Muscle of leg (tissue), 11 donors: ENCODE results near the gene PLXNB2. TPM values are rescaled to one million over a fixed set of nuclear protein-coding genes. Genes with fewer than 3 reads are reported as not detected.

Experiments used
- DNase-seq: peaks from one replicate; pipeline ENCODE4 v3.0.0; 2013
- H3K27ac ChIP-seq: one replicate; pipeline ENCODE4 v1.5.1; 2013; ENCODE audit warnings: mild to moderate bottlenecking, low read length, control low read depth
- H3K27me3 ChIP-seq: one replicate; pipeline ENCODE4 v1.6.1; 2013; ENCODE audit warnings: low read length; ENCODE audit not compliant: control insufficient read depth, insufficient read depth
- H3K36me3 ChIP-seq: one replicate; pipeline ENCODE4 v1.6.1; 2013; ENCODE audit warnings: low read length; ENCODE audit not compliant: control insufficient read depth, insufficient read depth
- H3K4me1 ChIP-seq: one replicate; pipeline ENCODE4 v1.6.1; 2013; ENCODE audit warnings: low read length; ENCODE audit not compliant: control insufficient read depth, insufficient read depth
- H3K4me3 ChIP-seq: one replicate; pipeline ENCODE4 v1.5.1; 2013; ENCODE audit warnings: low read length, control low read depth
- H3K9me3 ChIP-seq: replicated peaks from 2 replicates; pipeline ENCODE4 v1.6.1; 2013; ENCODE audit warnings: low read depth, low read length; ENCODE audit not compliant: control insufficient read depth
- WGBS: methylation state at CpG from one replicate; pipeline ENCODE4 v1.1.5; 2013; ENCODE audit warnings: missing lambda C conversion rate; ENCODE audit not compliant: insufficient coverage; 5-methylcytosine and 5-hydroxymethylcytosine counted together
- polyA plus RNA-seq, 8 donors: library from polyadenylated mRNA; unstranded; fragments of 120-200 nt; gene quantifications; one replicate each; pipeline versions ENCODE4 v1.2.1 to v1.2.3, GENCODE V29; 2013; ENCODE audit warnings: inconsistent platforms in 1 of 8, low replicate concordance in 1 of 8; ENCODE audit not compliant: insufficient read length in 8 of 8, insufficient read depth in 1 of 8
- total RNA-seq: library from RNA; stranded (reverse); fragments of 120-200 nt; gene quantifications from one replicate; pipeline ENCODE4 v1.2.4, GENCODE V29; 2013

The PLXNB2 gene
- total and polyA plus RNA-seq, 9 donors = 36.9 to 110 (median 93.3) TPM

GRCh38 chr22:50243685-50244419, 63.6 kb downstream of the PLXNB2 start:
- Histone ChIP-seq H3K9me3 (no peaks in the 10 kb centered on the region), H3K27ac (peak overlapping the region; percentile 93), H3K27me3 (no peaks in the 10 kb centered on the region), H3K4me1 (peaks cover 37% of the 10 kb centered on the region), H3K36me3 (peaks cover 41% of the 10 kb centered on the region), H3K4me3 (peak overlapping the region; percentile 99)
- 36% methylated on average over 18 of the region's 27 CpGs for WGBS
- DNase-seq = no peak

GRCh38 chr22:50242406-50242949, 65.0 kb downstream of the PLXNB2 start:
- Histone ChIP-seq H3K36me3 (peaks cover 38% of the 10 kb centered on the region), H3K27ac (no peak overlapping the region), H3K4me1 (peaks cover 37% of the 10 kb centered on the region), H3K27me3 (no peaks in the 10 kb centered on the region), H3K4me3 (peak overlapping the region; percentile 11), H3K9me3 (no peaks in the 10 kb centered on the region)
- DNase-seq = no peak
- 60% methylated on average over 2 of the region's 14 CpGs for WGBS

- Histone ChIP-seq H3K27ac (no peak overlapping the region), H3K27me3 (no peaks in the 10 kb centered on the region), H3K9me3 (no peaks in the 10 kb centered on the region), H3K36me3 (peaks cover 33% of the 10 kb centered on the region), H3K4me3 (no peak overlapping the region), H3K4me1 (peaks cover 28% of the 10 kb centered on the region)
- WGBS = 84% methylated on average over 6 of the region's 9 CpGs
- DNase-seq = no peak
Measured at GRCh38 chr22:50238755-50239154, 68.7 kb downstream of the PLXNB2 start.

GRCh38 chr22:50236731-50237409, 70.6 kb downstream of the PLXNB2 start:
- 60% methylated on average over 8 of the region's 11 CpGs for WGBS
- no peaks in the 10 kb centered on the region for H3K9me3 ChIP-seq
- no peaks in the 10 kb centered on the region for H3K27me3 ChIP-seq
- H3K4me1 ChIP-seq = peaks cover 11% of the 10 kb centered on the region
- no peak overlapping the region for H3K27ac ChIP-seq
- no peak for DNase-seq
- H3K36me3 ChIP-seq = peaks cover 40% of the 10 kb centered on the region
- no peak overlapping the region for H3K4me3 ChIP-seq

- peaks cover 2% of the 10 kb centered on the region for H3K4me1 ChIP-seq
- DNase-seq = no peak
- H3K27me3 ChIP-seq = no peaks in the 10 kb centered on the region
- no peak overlapping the region for H3K27ac ChIP-seq
- WGBS = 94% methylated on average over 15 of the region's 18 CpGs
- peaks cover 36% of the 10 kb centered on the region for H3K36me3 ChIP-seq
- no peak overlapping the region for H3K4me3 ChIP-seq
- H3K9me3 ChIP-seq = no peaks in the 10 kb centered on the region
Measured at GRCh38 chr22:50233223-50233622, 74.2 kb downstream of the PLXNB2 start.

GRCh38 chr22:50232481-50233151, 74.8 kb downstream of the PLXNB2 start:
- WGBS = 90% methylated on average over 18 of the region's 20 CpGs
- Histone ChIP-seq H3K36me3 (peaks cover 37% of the 10 kb centered on the region), H3K27me3 (no peaks in the 10 kb centered on the region), H3K9me3 (no peaks in the 10 kb centered on the region), H3K4me1 (peaks cover 2% of the 10 kb centered on the region), H3K27ac (no peak overlapping the region), H3K4me3 (no peak overlapping the region)
- no peak for DNase-seq

GRCh38 chr22:50229370-50229769, 78.1 kb downstream of the PLXNB2 start:
- no peaks in the 10 kb centered on the region for H3K27me3 ChIP-seq
- no peak overlapping the region for H3K27ac ChIP-seq
- WGBS = 93% methylated on average over 14 of the region's 16 CpGs
- peaks cover 49% of the 10 kb centered on the region for H3K36me3 ChIP-seq
- no peak for DNase-seq
- H3K4me3 ChIP-seq = no peak overlapping the region
- H3K4me1 ChIP-seq = peaks cover 4% of the 10 kb centered on the region
- no peaks in the 10 kb centered on the region for H3K9me3 ChIP-seq

- 90% methylated on average over 7 of the region's 9 CpGs for WGBS
Measured at GRCh38 chr22:50228366-50228765, 79.1 kb downstream of the PLXNB2 start.

GRCh38 chr22:50227579-50228215, 79.7 kb downstream of the PLXNB2 start:
- no peaks in the 10 kb centered on the region for H3K9me3 ChIP-seq
- H3K4me3 ChIP-seq = no peak overlapping the region
- no peaks in the 10 kb centered on the region for H3K27me3 ChIP-seq
- peaks cover 4% of the 10 kb centered on the region for H3K4me1 ChIP-seq
- DNase-seq = no peak
- 89% methylated on average over 20 of the region's 25 CpGs for WGBS
- H3K27ac ChIP-seq = no peak overlapping the region
- peaks cover 54% of the 10 kb centered on the region for H3K36me3 ChIP-seq

More at GRCh38 chr22:50228366-50228765, 79.1 kb downstream of the PLXNB2 start:
- Histone ChIP-seq H3K4me3 (no peak overlapping the region), H3K9me3 (no peaks in the 10 kb centered on the region), H3K36me3 (peaks cover 52% of the 10 kb centered on the region), H3K27me3 (no peaks in the 10 kb centered on the region), H3K27ac (no peak overlapping the region), H3K4me1 (peaks cover 4% of the 10 kb centered on the region)
- DNase-seq = no peak

- DNase-seq = no peak
- WGBS = 87% methylated on average over 18 of the region's 18 CpGs
- no peak overlapping the region for H3K27ac ChIP-seq
- no peaks in the 10 kb centered on the region for H3K27me3 ChIP-seq
- peaks cover 4% of the 10 kb centered on the region for H3K4me1 ChIP-seq
- peaks cover 63% of the 10 kb centered on the region for H3K36me3 ChIP-seq
- H3K9me3 ChIP-seq = no peaks in the 10 kb centered on the region
- no peak overlapping the region for H3K4me3 ChIP-seq
Measured at GRCh38 chr22:50226875-50227165, 80.6 kb downstream of the PLXNB2 start.
